Stimulated activated CD4-positive, alpha-beta T cell treated with anti-CD3 and anti-CD28 coated beads, Interleukin-1b, Interleukin-23, amount 100 ng/mL, for 1 hour (primary cell): ENCODE data around the gene ZNF76.

Source experiments
- DNase-seq, 2 donors: peaks; one replicate each; pipeline ENCODE4 v3.0.0-alpha.2; 2020; ENCODE audit warnings: low read depth in 2 of 2

The ZNF76 gene

DNA sequence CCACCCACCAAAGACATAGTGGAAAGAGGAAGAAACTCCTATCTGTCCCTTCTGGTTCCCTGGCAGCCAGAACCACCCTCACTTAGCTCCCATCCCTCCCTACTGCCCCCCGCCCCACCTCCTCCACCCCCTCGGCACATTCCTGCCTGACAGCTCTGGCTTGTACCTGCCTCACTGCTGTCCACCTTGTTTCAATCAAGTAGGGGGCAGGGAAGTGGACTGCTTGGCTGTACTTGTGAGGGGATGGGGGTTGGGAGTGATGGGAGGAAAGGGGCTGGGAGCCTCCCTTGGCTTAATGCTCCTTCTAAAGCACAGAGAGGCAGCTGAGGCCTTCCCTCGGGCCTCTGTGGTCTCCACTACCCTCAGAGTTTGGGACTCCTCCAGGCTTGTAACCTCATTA, 22.1 kb upstream of the ZNF76 start:
- no peak for DNase-seq

DNA sequence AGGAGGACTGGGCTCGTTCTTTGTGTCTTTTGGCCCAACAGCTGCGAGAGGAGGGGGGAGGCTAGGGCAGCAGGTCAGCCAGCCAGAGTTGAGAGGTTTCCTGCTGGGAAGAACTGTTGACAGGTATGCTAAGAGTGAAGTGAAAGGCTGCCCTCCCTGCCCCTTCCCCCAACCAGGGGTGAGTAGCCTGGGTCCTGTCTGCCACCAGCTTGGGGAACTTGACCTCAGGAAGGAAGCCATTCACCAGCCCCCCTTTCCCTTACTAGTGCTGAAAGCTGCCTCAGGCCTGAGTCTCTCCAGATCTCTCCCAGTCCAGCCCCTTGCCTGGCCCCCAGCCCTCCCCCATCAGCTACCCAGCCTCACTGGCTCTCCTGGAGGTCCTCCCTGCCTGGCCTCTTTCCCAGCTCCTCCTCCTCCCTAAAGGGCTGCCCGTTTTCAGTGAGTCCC, 20.7 kb upstream of the ZNF76 start:
- DNase-seq = no peak

DNA sequence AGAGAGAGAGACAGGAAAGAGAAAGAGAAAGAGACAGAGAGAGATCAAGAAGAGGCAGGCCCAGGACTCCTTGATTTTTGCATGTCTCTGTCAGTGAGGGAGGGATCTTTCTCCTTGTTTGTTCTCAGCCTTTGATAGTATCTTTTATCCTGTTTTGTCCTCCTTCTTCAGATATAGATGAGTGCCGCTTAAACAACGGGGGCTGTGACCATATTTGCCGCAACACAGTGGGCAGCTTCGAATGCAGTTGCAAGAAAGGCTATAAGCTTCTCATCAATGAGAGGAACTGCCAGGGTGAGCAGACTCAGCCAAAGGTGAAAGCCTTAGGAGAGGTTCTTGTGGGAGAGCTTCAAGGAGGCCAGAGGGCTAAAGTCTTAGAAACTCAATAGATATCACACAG, 20.0 kb upstream of the ZNF76 start:
- DNase-seq = no peak

DNA sequence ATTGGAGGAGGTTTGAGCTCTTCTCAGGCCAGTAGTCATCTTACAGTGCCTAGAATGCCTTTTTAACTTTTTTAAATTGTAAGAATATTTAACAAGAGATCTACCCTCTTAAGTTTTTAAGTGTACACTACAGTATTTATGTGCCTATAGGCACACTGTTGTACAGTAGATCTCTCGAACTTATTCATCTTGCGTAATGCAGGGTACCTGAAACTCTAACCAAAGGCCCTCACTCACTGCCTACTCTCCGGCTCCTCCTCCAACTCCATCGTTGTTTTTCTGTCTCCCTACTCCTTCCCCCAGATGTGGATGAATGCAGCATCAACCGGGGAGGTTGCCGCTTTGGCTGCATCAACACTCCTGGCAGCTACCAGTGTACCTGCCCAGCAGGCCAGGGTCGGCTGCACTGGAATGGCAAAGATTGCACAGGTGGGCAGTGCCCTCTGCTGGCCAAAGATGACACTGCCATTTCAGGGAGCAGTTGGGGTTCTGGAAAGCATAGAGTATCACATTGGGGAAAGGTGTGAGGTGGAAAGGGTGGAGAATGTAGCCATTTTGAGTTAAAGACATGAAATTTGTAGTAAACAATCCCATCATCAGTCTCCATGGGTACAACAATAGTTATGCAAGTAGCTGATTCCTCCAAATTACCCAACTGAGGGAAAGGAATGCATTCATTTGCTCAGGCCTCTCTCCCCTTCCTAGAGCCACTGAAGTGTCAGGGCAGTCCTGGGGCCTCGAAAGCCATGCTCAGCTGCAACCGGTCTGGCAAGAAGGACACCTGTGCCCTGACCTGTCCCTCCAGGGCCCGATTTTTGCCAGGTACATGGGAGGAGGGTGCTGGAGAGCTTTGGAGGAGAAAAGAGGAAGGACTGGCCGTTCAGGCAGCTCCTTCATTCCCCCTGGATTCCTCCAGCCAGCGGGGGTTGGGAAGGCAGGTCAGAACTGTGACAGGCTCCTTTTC, 18.4 kb upstream of the ZNF76 start:
- peak; percentile 38 to 57 for DNase-seq

DNA sequence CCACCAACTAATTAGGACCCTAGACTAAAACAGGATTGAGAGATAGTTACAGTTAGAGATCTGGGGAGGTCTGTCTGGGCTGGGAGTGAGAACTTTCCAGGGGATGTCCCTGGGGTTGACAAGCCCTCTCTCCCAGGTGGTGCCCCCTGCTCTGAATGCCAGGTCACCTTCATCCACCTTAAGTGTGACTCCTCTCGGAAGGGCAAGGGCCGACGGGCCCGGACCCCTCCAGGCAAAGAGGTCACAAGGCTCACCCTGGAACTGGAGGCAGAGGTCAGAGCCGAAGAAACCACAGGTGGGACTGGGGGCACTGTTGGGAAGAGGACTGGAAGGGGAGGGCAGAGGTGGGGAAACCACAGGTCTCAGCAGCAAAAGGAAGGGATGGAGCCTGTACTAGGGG, 17.0 kb upstream of the ZNF76 start:
- no peak for DNase-seq

DNA sequence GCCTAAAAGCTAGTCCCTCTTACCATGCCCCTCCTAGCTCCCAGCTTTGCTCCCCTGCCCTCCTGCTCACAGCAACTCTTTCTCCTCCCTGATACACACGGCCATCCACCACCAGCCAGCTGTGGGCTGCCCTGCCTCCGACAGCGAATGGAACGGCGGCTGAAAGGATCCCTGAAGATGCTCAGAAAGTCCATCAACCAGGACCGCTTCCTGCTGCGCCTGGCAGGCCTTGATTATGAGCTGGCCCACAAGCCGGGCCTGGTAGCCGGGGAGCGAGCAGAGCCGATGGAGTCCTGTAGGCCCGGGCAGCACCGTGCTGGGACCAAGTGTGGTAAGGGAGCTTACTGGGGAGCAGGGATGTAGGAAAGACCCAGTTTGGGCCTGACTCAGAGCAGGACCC, 16.6 kb upstream of the ZNF76 start:
- DNase-seq = no peak

DNA sequence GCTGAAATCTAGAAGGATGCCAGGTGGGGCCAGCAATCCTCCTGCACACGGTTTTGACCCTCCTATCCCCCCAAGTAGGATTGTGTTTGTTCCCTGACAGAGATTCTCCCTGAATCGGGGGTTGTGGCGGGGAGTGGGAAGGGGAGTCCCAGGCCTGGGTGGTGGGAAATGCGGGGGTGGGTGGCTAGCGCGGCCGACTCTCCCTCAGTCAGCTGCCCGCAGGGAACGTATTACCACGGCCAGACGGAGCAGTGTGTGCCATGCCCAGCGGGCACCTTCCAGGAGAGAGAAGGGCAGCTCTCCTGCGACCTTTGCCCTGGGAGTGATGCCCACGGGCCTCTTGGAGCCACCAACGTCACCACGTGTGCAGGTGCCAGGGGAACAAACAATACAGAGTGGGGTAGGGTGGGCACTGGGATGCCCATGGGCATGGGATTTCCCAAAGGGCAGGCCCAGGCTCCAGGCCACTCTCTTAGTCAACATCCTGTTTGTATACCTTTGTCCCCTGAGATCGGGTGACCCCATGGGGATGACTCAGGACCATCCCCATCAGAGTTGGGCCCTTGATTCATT, 16.1 kb upstream of the ZNF76 start:
- no peak for DNase-seq

DNA sequence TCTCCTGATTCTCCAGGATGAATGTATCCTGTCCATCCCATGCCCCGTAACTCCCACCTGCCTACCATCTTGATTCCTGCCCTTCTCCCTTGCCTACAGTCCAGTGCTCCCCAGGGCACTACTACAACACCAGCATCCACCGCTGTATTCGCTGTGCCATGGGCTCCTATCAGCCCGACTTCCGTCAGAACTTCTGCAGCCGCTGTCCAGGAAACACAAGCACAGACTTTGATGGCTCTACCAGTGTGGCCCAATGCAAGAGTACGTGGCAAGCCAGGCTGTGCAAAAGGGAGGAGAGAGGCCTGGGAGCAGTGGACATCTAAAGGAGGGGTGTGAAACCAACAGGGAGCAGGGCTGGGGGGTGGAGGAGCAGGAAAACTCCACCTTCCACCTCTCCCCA, 15.0 kb upstream of the ZNF76 start:
- no peak for DNase-seq

DNA sequence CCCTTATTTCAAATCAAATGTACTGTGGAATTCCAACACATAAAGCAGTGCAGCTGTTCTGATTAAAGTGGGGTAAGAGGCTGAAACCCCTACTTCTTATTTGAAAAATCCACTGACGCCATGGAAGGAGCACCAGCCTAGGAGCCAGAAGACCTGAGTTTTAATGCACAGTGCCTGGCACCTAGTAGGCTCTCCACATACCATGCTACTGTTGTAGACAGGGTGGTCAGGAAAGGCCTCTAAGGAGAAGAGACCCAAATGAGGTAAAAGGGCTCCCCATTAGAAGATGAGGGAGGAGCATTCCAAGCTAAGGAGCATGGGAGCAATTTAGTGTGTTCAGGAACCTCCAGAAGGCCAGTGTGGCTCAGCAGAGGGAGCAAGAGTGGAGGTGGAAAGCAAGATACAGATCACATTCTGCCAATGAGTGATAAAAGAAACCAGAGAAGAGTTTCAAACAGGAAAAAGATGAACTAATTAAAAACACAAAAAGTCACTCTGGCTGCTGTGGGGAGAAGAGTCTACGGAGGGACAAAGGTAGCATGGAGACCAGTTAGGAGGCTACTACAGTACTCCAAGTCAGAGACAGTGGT, 11.8 kb upstream of the ZNF76 start:
- DNase-seq = no peak

DNA sequence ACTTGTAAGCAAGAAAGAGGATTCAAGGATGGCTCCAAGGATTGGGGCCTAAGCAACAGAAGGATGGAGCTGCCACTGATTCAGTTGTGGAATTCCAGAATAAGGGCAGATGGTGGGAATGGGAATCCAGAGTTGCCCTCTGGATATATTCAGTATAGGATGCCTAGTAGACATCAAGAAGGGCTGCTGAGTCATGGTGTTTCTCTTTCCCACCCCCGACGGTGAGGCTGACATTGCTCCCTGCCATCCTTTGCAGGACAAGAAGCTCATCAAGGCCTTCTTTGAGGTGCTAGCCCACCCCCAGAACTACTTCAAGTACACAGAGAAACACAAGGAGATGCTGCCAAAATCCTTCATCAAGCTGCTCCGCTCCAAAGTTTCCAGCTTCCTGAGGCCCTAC, 11.2 kb upstream of the ZNF76 start:
- no peak for DNase-seq

DNA sequence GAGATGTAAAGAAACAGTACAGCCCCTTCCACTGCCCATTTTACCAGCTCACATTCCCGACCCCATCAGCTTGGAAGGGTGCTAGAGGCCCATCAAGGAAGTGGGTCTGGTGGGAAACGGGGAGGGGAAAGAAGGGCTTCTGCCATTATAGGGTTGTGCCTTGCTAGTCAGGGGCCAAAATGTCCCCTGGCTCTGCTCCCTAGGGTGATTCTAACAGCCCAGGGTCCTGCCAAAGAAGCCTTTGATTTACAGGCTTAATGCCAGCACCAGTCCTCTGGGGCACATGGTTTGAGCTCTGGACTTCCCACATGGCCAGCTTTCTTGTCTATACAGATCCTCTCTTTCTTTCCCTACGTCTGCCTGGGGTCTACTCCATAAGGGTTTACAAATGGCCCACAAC, 10.6 kb upstream of the ZNF76 start:
- no peak for DNase-seq

DNA sequence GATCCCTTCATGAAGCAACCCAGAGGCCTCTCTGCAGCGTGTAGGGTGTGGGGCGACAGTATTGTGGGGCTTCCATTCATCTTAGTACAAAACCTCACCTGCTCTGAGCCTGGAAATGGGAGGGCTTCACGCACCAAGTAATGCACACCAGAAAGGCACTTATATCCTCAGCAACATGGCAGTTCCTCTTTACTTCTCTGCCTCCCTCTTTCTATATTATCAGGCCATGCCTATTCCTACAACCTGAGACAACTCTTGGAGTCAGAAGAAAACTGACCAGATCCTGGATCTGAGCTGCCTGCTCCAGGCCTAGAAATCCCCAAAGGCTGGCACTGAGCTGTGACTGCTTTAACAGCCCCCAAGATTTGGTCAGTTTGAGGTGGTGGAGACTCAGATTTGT, 7.6 kb upstream of the ZNF76 start:
- DNase-seq = no peak

DNA sequence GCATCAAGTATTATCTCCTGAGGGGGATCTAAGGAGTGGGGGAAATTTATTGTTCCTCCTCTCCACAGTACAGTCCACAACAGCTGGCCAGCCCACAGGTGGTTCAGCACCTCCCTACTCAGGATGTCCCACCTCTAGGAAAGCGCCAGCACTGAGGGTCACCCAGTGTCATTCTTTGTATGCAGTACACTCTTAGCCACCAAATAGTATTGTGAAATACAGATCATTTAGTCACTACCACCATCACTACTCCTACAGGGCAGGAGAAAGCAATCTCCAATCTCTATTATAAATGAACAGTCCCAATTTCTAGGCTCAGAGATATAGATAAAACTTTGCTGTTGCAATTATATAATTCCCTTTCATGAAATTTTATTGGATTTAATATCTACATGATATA, 6.3 kb upstream of the ZNF76 start:
- no peak for DNase-seq

DNA sequence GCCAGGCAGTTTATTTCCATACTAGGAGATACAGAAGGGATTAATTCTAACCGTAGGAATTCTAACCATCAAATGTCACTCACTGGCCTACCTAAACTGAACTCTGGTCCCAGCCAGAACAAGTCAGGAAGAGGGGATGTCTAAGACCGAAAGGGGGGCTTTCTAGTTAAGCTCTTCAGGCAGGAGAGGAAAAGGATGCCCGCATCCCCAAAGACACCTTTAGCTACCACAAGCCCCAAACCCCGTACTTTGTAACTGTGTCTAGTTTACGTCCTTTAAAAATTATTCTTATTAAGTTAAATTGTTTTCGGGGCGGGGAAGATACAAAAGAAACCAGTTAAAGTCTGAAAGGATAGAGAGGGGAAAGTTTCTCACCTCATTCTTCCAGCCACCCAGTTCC, 1.2 kb upstream of the ZNF76 start:
- DNase-seq = no peak

DNA sequence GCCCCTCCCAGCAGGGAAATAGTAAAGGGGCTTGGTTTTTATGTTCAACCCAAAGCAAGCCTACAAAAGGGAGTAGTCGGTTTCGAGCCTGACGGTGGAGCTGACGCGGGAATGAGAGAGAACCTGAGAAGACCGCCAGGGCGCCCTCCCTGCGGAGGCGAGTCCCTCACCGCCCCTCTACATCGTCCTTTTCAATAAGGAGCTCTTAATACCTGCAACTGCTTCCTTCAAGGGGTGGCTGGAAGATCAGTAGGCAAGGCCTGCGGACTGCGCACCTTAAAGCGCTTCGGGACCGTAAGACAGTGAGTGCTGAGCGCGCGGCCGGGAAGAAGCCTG, 709 bp upstream of the ZNF76 start:
- no peak for DNase-seq

DNA sequence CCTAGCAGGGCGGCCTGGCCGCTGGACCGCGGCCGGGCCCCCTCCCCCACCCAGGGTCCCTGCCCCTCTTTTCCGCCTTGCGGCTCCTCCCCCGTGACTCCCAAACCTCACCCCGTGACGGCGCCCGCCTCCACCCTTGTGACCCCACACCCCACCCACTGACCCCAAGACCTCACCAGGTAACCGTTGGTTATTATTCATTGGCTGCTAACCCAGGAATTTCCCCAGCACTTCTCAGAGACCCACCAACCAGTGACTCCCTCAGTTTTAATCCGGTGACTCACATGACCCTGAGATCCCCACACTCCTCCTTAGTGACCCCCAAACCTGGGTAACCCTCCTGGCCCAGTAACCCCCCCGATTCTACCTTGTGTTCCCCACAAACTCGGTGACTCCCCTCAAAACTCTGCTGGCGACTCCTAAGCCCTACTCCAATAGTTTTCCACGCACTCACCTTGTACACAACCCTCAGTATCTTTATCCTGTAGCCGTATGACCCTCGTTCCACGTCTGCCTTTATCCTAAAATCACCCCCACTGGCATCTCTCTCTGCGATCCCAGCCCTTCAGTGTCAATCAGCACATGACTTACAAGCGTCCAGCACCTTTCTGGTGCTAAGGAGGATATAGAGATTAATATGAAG, 534 bp downstream of the ZNF76 start:
- DNase-seq = peak; percentile 53 to 57

DNA sequence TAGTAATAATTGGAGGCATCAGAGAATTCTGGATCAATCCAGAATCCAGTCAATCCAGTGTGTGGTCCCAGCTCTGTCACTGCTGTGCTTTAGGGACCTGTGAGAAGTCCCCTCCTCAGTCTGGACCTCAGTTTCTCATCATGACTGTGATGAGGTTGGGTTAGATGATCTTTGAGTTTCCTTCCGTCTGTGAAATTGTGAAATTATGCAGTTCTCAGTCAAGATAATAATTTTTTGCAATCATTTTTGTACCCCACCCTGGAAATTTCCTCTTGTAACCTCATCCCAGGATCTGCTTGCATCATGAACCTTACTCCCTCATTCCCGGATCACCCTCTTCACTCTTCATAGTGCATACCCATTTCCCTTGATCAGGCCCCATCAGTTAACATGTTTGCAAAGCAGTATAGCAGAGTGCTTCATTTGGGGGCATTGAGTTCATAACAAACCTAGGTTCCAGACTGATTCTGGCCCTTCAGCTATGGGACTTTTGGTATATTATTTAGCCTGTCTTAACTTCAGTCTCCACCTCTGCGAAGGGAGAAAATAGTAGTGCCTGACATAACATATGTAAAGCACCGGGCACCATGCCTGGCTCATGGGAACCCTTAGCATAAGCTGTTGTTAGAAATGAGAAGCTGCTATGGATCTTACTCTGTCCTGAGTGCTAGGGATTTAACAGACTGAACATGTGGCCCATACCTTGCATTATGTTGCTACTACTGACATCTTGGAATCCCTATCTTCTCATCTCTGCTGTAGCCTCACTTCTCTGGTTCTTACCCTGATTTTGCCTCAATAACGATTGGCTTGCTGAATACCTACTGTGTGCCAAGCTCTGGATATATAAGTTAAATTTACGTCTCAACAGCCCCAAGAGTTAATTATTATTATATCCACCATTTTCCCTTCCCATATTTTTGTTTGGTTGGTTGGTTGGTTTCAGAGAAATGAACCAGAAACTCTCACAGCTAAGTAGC, 1.3 kb downstream of the ZNF76 start:
- no peak for DNase-seq

DNA sequence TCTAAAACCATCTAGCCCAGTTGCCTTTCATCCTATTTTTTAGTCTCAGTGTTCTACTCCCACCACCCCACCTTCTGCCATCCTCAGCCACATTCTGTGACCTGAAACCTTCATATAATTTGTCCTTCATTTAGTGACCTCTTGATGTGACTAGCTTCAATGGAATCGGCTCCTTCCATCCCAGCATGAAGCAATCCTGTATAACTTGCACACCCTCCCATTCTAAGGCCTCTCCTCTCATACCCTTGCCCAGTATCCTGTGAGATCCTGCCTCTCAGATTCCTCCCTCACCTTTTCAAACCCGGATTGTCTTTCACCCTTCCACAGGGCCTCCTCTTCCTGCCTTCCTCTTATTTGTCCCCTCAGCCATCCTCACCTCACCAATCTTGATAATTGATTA, 3.1 kb downstream of the ZNF76 start:
- DNase-seq = no peak

DNA sequence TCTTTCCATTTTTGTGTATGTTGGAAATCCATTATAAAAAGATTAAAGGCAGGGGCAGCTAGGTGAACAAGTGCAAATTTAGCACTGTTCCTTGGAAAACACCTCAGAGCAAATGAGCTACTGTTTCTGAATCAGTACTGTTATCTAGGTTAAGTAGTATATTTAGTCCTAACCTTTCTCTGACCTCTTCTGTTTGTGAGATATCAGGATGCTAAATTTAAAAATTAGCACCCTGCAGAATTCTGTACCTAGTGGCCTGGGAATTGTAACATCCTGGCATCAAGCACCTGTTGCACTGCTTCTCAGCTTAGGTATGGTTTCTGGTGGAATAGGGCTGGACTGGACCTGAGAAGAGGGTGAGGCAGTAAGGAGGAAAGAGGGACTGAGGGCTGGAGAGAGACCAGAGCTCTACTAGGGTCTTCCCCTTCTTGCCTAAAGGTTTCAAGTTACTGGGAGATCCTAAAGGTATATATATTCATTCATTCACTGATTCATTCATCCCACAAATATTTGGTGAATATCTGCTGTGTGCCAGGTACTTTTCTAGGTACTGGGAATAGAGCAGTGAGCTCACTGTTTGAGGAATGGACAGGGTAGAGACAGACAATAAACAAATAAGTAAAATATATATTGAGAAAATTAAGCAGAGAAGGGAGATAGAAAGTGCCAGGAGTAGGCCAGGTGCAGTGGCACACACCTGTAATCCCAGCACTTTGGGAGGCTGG, 5.2 kb downstream of the ZNF76 start:
- DNase-seq = no peak

DNA sequence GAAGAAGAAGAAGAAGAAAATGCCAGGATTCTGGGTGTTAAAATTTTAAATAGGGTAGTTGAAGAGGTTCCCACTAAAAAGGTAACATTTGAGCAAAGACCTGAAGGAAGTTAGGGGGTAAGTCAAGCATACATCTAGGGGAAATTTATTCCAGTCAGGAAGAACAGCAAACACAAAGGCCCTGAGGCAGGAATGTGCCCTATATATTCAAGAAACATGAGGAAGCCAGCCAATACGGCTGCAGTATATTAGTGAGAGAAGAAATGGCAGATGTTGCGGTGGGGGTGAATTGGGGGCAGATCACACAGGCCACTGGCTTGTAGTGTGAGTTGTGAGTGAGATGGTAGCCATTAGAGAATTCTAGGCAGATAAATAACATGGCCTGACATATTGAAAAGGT, 6.0 kb downstream of the ZNF76 start:
- no peak for DNase-seq

DNA sequence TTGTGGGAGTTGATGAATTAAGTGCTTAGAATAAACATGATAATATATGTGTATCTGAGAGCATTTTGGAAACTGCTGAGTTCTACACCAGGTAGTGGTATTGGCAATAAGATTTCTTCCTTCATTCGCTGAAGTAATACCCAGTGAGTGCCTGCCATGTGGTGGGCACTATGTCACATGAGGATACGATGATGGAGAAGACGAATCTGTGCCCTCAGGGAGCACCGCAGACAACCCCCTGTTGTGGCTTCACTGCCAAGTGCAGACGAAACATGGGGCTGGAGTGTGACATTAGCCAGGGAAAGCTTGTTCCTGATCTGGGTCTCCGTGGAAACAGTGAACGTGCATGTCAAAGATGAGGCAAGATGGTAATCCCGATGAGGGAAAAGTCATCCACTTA, 7.9 kb downstream of the ZNF76 start:
- DNase-seq = no peak
